Fibroblast of lung (primary cell): ENCODE results near the gene PCBP3.

Source experiments
- EZH2 ChIP-seq: IDR thresholded peaks from 2 replicates; pipeline ENCODE4 v1.5.1; 2012; ENCODE audit warnings: low read length, control low read depth, mild to moderate bottlenecking; ENCODE audit errors: missing control alignments
- TF ChIP-seq, protein P1 (sequence below), 2 donors: IDR thresholded peaks in 1 of 2; conservative IDR thresholded peaks in 1 of 2; 1 replicate in 1 of 2; 2 replicates in 1 of 2; pipeline ENCODE4 v1.5.1; 2011 to 2012; ENCODE audit warnings: low read length in 2 of 2, control low read depth in 1 of 2, inconsistent platforms in 1 of 2, low read depth in 1 of 2, mild to moderate bottlenecking in 1 of 2

- TF ChIP-seq, protein P1, sequence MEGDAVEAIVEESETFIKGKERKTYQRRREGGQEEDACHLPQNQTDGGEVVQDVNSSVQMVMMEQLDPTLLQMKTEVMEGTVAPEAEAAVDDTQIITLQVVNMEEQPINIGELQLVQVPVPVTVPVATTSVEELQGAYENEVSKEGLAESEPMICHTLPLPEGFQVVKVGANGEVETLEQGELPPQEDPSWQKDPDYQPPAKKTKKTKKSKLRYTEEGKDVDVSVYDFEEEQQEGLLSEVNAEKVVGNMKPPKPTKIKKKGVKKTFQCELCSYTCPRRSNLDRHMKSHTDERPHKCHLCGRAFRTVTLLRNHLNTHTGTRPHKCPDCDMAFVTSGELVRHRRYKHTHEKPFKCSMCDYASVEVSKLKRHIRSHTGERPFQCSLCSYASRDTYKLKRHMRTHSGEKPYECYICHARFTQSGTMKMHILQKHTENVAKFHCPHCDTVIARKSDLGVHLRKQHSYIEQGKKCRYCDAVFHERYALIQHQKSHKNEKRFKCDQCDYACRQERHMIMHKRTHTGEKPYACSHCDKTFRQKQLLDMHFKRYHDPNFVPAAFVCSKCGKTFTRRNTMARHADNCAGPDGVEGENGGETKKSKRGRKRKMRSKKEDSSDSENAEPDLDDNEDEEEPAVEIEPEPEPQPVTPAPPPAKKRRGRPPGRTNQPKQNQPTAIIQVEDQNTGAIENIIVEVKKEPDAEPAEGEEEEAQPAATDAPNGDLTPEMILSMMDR (conservative IDR thresholded peaks at IDR 0.05 in 1 of 2, IDR thresholded peaks at IDR 0.05 in 1 of 2; ENCODE audit: low read depth in 1 of 2, low read length in 2 of 2), result no peak
- TF ChIP-seq EZH2, result no peak
Observed at GRCh38 chr21:45895778-45896370, 252.3 kb downstream of the PCBP3 start.
